GM15510 (cell line): ENCODE results near the gene CHRM2.

Source experiments
- POLR2A ChIP-seq: IDR thresholded peaks from 3 replicates; pipeline ENCODE4 v1.6.1; 2011; ENCODE audit warnings: borderline replicate concordance; ENCODE audit not compliant: insufficient read length; ENCODE audit errors: extremely low read depth

The CHRM2 gene

DNA sequence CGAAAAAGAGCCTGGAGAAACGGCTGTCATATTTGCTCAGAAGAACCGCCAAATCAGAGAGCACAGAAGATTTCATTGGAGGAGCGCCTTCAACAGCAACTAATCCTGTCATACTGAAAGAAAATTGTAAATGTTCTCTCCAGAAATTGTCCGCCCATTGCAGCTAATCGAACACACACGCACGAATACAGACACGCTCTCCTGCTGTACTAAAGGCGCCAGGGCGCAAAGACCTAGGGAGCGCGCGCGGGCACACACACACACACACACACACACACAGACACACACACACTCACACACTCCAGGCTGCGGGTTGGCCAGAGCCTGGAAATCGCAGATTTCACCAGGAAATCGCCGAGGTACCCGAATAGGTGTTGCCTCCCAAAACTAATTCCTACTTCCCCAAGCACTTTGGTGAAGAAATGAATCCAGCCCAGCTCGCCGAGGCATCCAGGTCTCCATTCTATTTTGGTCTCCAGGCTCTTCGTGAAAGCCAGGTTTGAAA lies at the start of gene CHRM2:
Gene CHRM2, plus strand, starts transcription at position 157 of the 505 bp plus-strand sequence. CDS start 146,214 bp downstream, outside the sequence.
- TF ChIP-seq POLR2A = no peak

DNA sequence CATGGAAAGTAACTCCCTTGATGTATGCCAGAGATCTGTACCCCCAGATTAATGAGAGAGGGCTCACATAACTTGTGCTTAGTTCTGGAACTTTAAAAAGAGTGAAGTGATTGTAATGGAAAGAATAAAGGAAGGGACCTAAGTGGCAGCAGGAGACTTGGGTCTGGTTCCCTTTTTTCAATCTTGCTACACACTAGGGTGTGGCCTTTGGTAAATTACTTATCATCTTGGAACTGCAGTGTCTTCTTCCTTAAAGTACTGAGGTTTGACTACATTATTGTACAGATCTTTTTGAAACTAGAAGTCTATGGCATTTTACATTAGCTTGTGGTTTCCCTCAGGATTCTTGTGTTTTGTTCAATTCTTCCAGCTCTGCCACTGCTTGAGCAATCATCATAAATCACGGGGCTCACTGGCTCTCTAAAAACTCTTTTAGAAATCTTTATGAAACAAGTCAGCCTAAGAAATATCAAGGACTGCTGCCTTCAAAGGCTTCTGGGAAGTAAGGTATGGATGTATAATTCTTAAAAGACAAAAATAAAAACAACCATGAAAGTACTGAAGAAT lies 22.5 kb upstream of the CHRM2 start:
- no peak for TF ChIP-seq POLR2A

DNA sequence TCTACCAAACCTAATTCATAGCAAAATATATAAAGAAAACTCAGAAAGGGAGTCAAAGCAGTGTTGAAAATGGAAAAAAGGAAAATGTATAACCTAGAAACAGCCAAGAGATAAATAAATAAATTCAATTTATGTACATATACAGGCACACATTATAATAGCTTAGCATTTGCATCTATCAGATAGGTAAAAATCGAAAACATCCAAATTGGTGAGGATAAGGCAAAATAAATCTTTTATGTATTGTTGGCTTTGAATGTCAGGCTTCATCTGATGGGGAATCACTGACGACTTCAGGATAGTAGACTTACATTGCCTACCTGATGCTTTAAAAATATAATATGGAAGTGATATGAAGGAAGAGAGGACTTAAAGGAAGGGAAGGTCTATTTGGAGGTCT lies 20.6 kb upstream of the CHRM2 start:
- TF ChIP-seq POLR2A = no peak

DNA sequence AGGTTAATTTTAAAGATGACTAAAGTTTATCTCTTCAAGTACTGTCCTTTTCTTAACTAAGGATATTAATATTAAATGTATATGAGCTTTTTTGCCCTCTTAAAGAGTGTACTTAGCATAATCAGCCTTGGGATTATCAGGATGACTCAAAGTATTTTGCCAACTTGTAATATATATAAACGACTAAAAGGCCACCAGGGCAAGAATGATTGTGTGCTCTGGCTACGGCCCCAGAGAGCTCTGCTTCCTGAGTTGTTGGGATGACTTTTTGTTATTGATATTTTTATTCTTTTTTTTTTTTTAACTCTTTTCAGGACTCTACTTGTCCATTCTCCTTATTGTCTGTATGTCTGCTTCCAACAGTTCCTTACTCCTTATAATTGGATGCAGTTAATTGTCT lies 14.8 kb upstream of the CHRM2 start:
- TF ChIP-seq POLR2A = no peak

DNA sequence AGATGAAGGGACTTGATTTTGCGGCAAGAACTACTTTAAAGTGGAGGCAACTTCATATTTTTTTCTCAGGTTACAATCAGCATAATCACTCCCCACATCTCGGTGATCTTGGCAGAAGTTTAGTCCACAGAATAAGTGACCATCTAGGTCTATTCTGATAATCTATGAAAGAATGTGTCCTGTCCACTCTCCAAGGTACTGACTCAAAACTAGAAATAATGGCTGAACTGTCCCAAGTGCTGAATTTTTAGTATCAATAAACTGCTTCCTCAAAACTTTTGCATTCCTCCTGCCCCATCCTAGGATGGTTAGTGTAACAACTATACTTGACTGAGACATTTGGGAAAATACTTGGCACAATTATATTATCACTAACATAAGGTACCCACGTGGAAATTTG lies 10.9 kb upstream of the CHRM2 start:
- TF ChIP-seq POLR2A = no peak

DNA sequence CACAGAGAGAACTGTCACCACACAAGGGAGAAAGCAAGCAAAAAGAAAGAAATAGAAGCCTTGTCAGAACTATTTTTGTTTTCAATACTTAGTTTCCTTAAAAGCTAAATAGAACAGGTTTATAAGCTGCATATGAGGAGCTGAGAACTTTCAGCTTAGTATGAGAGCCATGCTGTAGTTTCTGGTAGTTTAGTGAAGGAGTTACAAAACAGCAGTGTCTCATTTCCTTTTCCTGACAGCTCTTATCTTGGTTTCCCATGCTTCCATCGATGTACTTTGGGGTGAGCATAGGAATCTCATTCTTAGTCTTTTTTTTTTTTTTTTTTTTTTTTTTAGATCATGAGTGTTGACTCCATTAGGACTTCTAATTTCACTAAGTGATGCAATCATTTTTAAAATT lies 8.6 kb upstream of the CHRM2 start:
- TF ChIP-seq POLR2A = no peak

DNA sequence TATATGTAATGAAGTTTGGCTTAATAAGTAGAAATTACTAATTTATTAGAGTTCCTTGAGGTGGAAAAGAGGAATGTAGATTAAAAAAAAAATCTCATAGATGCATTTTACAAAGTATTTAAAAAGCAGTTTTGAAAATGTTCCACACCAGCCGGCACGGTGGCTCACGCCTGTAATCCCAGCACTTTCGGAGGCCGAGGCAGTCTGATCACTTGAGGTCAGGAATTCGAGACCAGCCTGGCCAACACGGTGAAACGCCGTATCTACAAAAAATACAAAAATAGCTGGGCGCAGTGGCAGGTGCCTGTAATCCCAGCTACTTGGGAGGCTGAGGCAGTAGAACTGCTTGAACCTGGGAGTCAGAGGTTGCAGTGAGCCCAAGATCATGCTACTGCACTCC lies 3.2 kb upstream of the CHRM2 start:
- TF ChIP-seq POLR2A = no peak

DNA sequence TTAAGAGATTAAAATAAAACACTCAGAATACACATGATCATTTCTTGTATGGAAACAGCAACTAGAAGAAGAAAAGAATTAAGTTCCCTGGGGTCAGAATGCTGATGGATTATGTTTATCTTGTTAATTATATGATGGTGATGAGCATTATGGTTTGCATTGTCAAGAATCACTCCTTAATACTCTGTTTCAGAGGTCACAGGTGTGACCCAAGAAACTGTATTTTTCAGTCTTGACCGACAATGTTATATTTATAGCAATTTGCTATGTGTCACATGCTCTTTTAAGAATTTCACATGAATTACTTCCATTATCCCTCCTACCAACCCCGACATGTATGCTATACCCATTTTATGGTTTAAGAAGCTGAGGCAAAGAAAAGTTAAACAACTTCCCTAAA lies 2.7 kb upstream of the CHRM2 start:
- no peak for TF ChIP-seq POLR2A

DNA sequence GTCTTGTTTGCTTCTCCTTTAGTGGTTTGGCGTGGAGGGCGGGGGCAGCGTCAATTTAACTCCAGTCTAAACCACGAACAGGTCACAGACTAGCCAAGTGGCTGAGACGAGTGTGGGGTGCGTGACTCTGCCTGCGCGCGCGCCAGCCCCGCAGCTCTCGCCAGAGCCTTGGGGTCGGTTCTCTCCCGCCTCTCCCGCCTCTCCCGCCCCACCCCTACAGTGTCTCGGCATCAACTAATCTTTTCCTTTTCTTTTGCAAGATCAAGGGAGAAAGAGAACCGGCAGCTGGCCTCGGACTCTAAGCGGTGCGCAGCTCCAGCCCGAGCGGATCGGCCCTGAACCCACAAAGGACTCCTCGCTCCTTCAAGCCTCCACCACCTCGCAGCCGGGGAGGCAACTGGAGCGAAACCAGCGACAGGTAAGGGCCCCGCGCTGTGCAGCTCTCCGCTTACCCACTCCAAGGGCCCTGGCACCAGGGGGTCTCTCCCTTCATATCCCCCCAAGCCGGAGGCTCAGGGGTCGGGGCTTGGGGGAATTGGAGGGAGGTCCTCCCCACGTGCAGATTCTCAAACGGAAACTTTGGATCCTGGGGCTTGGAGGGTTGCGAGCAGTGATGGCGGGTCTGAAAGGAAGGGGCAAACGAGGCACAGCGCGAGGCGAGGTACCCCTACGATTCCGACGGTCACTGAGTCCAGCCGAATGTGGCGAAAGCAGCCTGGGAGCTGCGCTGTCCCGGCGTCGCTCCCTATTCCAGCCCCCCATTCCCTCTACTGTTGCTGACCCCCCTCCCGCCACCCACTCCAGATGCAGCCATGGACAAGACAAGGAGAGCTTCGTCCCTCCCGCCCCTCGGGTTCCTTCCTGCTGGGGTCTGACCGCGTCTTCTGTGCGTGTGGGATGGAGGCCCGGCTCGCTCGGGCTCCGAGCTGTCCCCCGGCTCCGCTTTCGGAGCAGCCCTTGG lies 829 bp downstream of the CHRM2 start:
- no peak for TF ChIP-seq POLR2A

DNA sequence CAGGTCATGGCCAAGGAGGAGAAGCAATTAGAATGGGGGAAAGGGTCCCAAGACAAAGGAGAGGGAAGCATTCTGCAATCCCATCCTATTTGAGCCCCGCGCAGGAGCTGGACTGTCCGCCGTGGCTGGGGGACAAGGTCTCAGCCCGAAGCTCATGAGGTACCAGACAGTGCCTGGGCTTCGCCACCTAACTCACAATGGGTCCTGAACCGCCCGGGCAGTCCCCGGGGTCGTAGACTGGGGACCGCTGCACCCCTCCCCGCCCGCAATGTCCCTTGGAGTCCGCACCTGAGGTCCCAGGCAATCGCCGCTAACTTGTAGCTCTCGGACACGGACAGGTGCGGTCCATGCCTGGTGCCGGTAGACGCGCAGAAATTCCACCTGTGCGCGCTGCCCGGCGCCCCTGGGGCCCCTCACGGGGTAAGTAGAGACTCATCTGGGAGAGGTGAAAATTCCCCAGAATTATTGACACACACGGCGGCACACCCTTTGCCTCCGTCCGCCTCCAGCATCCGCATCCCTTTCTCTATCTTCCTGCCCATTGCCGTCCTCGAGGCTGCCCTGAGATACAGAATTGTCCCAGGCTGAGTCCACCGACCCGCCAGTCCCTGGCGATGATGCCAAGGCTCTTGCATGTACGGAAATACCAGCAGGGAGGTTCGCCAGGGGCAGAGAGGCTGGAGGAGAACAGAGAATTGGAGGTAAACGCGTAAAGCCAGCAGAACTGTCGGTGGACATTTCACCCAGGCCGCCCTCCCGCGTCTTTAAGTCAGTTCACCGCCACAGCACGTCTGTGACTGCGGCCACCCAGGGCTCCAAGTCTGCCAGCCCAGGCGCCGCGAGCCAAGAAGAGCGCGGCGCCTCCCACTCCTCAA lies 1.8 kb downstream of the CHRM2 start:
- TF ChIP-seq POLR2A = no peak

DNA sequence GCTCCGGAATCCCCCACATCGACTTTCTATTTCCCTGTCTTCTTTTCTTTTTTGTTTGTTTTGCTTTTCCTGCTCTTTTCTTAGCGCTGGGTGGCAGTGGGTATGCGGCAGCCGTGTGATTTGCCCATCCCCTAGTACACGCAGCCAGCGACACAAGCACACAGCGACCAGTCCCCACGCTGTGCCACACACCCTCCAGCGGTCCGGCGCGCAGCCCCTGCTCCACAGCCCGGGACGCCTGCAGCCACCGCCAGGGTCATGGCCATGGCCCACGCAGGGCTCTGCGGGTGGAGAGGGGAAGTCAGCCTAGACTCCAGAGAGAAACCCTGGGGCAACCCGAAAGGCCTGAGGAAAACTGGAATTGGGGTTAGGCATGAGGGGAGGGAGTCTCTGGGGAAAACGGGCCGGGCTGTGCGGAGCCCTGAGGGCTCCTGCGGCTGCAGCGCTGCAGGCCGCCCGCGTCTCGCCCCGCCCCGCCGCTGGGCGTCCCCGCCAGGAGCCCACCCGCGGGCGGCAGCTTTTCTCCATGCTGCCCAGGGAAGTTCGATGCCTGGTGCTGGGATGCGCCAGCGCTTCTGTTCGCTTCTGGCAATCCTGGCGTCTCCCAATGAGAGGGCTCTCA lies 2.5 kb downstream of the CHRM2 start:
- TF ChIP-seq POLR2A = no peak

DNA sequence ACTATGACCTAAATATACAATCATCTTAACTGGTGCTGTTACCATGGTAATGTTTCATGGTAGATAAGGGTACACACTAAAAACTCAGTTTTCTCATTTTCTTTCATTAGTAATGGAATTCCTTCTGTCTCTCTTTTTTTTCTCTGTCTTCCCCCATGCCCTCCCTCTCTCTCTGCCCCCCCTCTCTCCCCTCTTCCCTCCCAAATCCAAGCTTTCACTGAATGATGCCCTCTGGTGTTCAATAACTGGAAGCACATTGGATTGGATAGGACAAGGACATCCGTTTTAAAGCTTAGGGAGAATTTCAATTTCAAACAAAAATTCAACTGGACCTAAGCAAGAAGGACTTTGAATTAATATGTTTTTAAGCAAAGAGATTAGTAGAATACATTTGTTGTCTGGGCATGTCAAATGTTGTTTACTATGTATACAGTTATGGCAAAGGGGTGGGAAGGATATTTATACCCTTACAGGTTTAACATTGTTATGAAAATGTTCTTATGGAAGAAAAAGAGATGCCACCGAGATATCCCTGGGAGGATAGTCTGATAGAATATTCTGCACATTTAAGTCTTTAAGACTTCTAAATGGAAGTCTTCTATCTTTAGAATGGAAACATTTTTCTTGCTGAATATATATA lies 6.1 kb downstream of the CHRM2 start:
- no peak for TF ChIP-seq POLR2A

DNA sequence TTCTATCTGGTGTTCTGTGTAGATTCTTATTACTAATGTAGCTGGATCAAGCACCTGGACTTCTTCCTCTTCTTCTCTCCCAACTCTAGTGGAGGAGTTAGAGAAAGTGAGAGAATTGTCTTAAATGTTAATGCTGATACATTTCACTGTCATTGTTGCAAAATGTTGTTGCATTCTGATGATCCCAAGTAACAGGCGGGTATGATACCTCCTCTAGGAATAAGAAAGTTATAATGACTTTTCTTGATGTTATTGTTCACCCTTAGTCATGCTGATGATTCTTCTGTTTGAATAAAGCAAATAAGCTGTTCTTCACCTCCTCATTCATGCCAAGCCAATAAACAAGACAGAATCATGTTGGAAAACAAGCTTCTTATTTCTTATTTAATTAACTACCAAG lies 9.1 kb downstream of the CHRM2 start:
- TF ChIP-seq POLR2A = no peak

DNA sequence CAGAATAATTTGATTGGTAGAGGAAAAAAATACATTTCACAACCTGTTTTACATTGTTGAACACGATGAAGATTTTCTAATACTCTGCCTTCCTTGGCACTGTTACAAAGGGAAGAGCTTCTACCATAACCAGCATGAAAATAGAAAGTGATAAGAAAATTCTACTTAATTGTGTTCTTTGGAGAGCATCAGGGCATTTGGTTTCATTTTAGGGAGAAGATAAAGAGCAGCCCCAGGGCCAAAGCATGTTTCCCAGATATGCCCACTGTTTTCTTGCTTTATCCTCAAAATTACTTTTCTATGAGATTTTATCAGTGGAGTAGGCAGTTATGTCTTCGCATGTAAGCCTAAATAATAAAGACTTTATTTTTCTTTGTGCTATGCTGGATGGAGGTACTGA lies 9.5 kb downstream of the CHRM2 start:
- no peak for TF ChIP-seq POLR2A
